ENCODE measurements around the gene GRIA4.
"Not testable (repeated sequence)": the region's sequence is repeated elsewhere in the genome, so short reads cannot be mapped to it uniquely, and the experiment has no call there.

The GRIA4 gene

GRCh38 chr11:105986554-105986953 lies 376.7 kb downstream of the GRIA4 start:
- DNase-seq = no peak
- TF ChIP-seq GATA1 (IDR thresholded peaks at IDR 0.05; ENCODE audit: low read depth, low read length) (no peak), POLR2A (IDR thresholded peaks at IDR 0.05; ENCODE audit: low read length) (no peak)

GRCh38 chr11:105988197-105988596 lies 378.3 kb downstream of the GRIA4 start:
- no peak for DNase-seq
- TF ChIP-seq POLR2A (IDR thresholded peaks at IDR 0.05; ENCODE audit: low read length) = no peak
- TF ChIP-seq GATA1 (IDR thresholded peaks at IDR 0.05; ENCODE audit: low read depth, low read length) = no peak

- TF ChIP-seq POLR2A (IDR thresholded peaks at IDR 0.05; ENCODE audit: low read length) (no peak), GATA1 (IDR thresholded peaks at IDR 0.05; ENCODE audit: low read depth, low read length) (no peak)
These were observed 379.3 kb downstream of the GRIA4 start for GRCh38 chr11:105989124-105989523.

GRCh38 chr11:105991888-105992287 lies 382.0 kb downstream of the GRIA4 start:
- DNase-seq = peak; percentile 34 to 82

More at GRCh38 chr11:105989124-105989523, 379.3 kb downstream of the GRIA4 start:
- no peak for DNase-seq

GRCh38 chr11:106001304-106002012 lies 391.6 kb downstream of the GRIA4 start:
- no peak for TF ChIP-seq POLR2A (IDR thresholded peaks at IDR 0.05; ENCODE audit: low read length)
- TF ChIP-seq GATA1 (IDR thresholded peaks at IDR 0.05; ENCODE audit: low read depth, low read length) = no peak
- no peak for DNase-seq

More at GRCh38 chr11:105991888-105992287, 382.0 kb downstream of the GRIA4 start:
- no peak for TF ChIP-seq GATA1 (IDR thresholded peaks at IDR 0.05; ENCODE audit: low read depth, low read length)
- TF ChIP-seq POLR2A (IDR thresholded peaks at IDR 0.05; ENCODE audit: low read length) = no peak

GRCh38 chr11:106003094-106003493 lies 393.2 kb downstream of the GRIA4 start:
- not testable (repeated sequence) for DNase-seq

GRCh38 chr11:106011481-106011880 lies 401.6 kb downstream of the GRIA4 start:
- no peak for DNase-seq
- no peak for TF ChIP-seq POLR2A (IDR thresholded peaks at IDR 0.05; ENCODE audit: low read length)
- no peak for TF ChIP-seq GATA1 (IDR thresholded peaks at IDR 0.05; ENCODE audit: low read depth, low read length)

GRCh38 chr11:106012744-106013143 lies 402.9 kb downstream of the GRIA4 start:
- DNase-seq = peak; percentile 2 to 35
- no peak for TF ChIP-seq GATA1 (IDR thresholded peaks at IDR 0.05; ENCODE audit: low read depth, low read length)
- no peak for TF ChIP-seq POLR2A (IDR thresholded peaks at IDR 0.05; ENCODE audit: low read length)

- DNase-seq = no peak
- TF ChIP-seq GATA1 (IDR thresholded peaks at IDR 0.05; ENCODE audit: low read depth, low read length) (no peak), POLR2A (IDR thresholded peaks at IDR 0.05; ENCODE audit: low read length) (no peak)
These were observed 404.2 kb downstream of the GRIA4 start for GRCh38 chr11:106014035-106014434.

GRCh38 chr11:106014620-106015019 lies 404.7 kb downstream of the GRIA4 start:
- DNase-seq = no peak
- no peak for TF ChIP-seq GATA1 (IDR thresholded peaks at IDR 0.05; ENCODE audit: low read depth, low read length)
- TF ChIP-seq POLR2A (IDR thresholded peaks at IDR 0.05; ENCODE audit: low read length) = no peak

- TF ChIP-seq GATA1 (IDR thresholded peaks at IDR 0.05; ENCODE audit: low read depth, low read length) (no peak), POLR2A (IDR thresholded peaks at IDR 0.05; ENCODE audit: low read length) (no peak)
- no peak for DNase-seq
These were observed 405.2 kb downstream of the GRIA4 start for GRCh38 chr11:106015066-106015465.

GRCh38 chr11:106017093-106017492 lies 407.2 kb downstream of the GRIA4 start:
- TF ChIP-seq POLR2A (IDR thresholded peaks at IDR 0.05; ENCODE audit: low read length) (no peak), GATA1 (IDR thresholded peaks at IDR 0.05; ENCODE audit: low read depth, low read length) (no peak)
- DNase-seq = no peak

- TF ChIP-seq POLR2A (IDR thresholded peaks at IDR 0.05; ENCODE audit: low read length) (no peak), GATA1 (IDR thresholded peaks at IDR 0.05; ENCODE audit: low read depth, low read length) (no peak)
- peak; percentile 8 to 42 for DNase-seq
These were observed 411.5 kb downstream of the GRIA4 start for GRCh38 chr11:106021181-106021966.

- TF ChIP-seq GATA1 (IDR thresholded peaks at IDR 0.05; ENCODE audit: low read depth, low read length) (no peak), POLR2A (IDR thresholded peaks at IDR 0.05; ENCODE audit: low read length) (peak; percentile 61)
- DNase-seq = peak; percentile 98 to 99
These were observed 412.3 kb downstream of the GRIA4 start, which contains the start of gene MSANTD4 for GRCh38 chr11:106021967-106022794. MSANTD4 (minus strand) TSS chr11:106022240; CDS start chr11:106010917, 11,323 bp downstream.

Data from erythroblast (primary cell).